Nephron (organoid): ENCODE data around the gene GPC1.

Experiments used
- H3K27ac Mint-ChIP-seq, 3 experiments: 2 replicates each; pipeline ENCODE4 v1.8.0; 2020; ENCODE audit warnings: mixed read lengths in 3 of 3, mild to moderate bottlenecking in 2 of 3, moderate library complexity in 1 of 3
- H3K27me3 Mint-ChIP-seq: 2 replicates; pipeline ENCODE4 v1.8.0; 2021; ENCODE audit warnings: low read depth, mild to moderate bottlenecking, moderate library complexity, mixed read lengths
- H3K36me3 Mint-ChIP-seq: 2 replicates; pipeline ENCODE4 v1.8.0; 2020; ENCODE audit warnings: low read depth, mixed read lengths
- H3K4me1 Mint-ChIP-seq: 2 replicates; pipeline ENCODE4 v1.8.0; 2020; ENCODE audit warnings: mixed read lengths
- H3K4me3 Mint-ChIP-seq, 3 experiments: 2 replicates each; pipeline ENCODE4 v1.8.0; 2020; ENCODE audit warnings: mild to moderate bottlenecking in 3 of 3, mixed read lengths in 3 of 3, moderate library complexity in 2 of 3
- H3K9me3 Mint-ChIP-seq: 2 replicates; pipeline ENCODE4 v1.8.0; 2020; ENCODE audit warnings: mixed read lengths
- TF ChIP-seq, protein P1 (sequence below), 3 experiments: fragments of 200-600 bp; sonication (generic); IDR thresholded peaks; one replicate each; pipeline ENCODE4 v1.5.0; 2021; ENCODE audit warnings: antibody characterized with exemption in 3 of 3; ENCODE audit not compliant: unreplicated experiment in 3 of 3

GPC1 gene

DNA sequence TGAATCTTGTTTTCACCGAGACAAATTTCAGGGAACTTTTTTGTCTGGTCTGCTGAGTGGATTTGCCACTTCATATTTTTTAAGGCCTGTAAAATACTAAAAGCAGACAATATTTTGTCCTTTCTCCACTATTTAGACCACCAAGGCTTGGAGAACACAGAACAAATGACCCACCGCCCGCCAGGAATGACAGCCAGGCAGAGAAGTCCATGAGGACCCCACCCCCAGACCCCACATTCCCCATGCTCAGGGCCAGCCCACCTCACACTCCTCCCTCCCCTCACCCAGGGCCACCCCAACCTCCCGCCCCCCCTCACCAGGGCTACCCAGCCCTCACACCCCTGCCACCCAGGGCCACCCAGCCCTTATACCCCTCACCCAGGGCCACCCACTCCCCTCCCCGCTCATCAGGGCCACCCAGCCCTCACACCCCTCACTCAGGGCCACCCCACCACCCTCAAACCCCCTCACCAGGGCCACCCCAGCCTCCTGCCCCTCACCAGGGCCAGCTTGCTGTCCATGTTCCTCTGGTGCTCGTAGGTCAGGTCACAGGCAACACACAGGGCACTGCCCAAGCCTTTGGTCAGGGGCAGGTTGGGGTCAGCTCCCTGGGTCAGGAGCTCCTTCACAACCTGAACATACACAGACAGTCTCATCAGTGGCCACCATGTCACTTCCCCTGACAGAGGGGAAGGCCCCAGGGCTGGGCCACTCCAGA is 71.8 kb downstream of the GPC1 start:
- H3K27ac Mint-ChIP-seq = no peak overlapping the region

DNA sequence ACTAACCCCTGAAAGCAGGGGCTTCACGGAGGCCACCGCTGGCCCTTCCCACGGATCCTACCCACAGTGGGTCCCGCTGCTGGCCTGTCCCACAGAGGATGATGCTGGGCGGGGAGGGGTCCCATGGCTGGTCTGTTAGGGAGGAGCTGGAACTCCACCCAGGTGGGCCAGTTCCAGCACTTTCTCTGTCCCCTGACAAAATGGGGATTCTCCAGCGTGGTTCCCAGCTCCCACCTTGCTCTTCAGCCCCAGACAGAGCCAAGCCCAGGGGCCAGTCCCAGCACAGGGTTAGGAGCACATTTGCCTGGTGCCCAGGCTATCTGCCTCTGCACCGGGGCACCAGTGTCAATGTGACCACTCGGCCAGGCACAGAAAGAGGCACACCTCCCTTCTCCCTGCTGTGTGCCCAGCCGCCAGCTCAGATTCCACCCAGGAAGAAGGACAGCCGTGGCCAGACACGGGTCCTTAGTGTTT is 72.4 kb downstream of the GPC1 start:
- Mint-ChIP-seq H3K4me1 (no peaks in the 10 kb centered on the region), H3K27me3 (peaks cover 3% of the 10 kb centered on the region), H3K9me3 (no peaks in the 10 kb centered on the region), H3K27ac (no peak overlapping the region), H3K36me3 (peaks cover 6% of the 10 kb centered on the region), H3K4me3 (no peak overlapping the region)
- TF ChIP-seq, protein P1, sequence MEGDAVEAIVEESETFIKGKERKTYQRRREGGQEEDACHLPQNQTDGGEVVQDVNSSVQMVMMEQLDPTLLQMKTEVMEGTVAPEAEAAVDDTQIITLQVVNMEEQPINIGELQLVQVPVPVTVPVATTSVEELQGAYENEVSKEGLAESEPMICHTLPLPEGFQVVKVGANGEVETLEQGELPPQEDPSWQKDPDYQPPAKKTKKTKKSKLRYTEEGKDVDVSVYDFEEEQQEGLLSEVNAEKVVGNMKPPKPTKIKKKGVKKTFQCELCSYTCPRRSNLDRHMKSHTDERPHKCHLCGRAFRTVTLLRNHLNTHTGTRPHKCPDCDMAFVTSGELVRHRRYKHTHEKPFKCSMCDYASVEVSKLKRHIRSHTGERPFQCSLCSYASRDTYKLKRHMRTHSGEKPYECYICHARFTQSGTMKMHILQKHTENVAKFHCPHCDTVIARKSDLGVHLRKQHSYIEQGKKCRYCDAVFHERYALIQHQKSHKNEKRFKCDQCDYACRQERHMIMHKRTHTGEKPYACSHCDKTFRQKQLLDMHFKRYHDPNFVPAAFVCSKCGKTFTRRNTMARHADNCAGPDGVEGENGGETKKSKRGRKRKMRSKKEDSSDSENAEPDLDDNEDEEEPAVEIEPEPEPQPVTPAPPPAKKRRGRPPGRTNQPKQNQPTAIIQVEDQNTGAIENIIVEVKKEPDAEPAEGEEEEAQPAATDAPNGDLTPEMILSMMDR (IDR thresholded peaks at IDR 0.05; ENCODE audit: unreplicated experiment in 3 of 3) = no peak

More for the DNA sequence above, 71.8 kb downstream of the GPC1 start:
- Mint-ChIP-seq H3K4me1 (no peaks in the 10 kb centered on the region), H3K36me3 (peaks cover 6% of the 10 kb centered on the region), H3K27me3 (peaks cover 3% of the 10 kb centered on the region), H3K9me3 (no peaks in the 10 kb centered on the region), H3K4me3 (no peak overlapping the region)
- TF ChIP-seq, protein P1 (IDR thresholded peaks at IDR 0.05; ENCODE audit: unreplicated experiment in 3 of 3) = no peak

DNA sequence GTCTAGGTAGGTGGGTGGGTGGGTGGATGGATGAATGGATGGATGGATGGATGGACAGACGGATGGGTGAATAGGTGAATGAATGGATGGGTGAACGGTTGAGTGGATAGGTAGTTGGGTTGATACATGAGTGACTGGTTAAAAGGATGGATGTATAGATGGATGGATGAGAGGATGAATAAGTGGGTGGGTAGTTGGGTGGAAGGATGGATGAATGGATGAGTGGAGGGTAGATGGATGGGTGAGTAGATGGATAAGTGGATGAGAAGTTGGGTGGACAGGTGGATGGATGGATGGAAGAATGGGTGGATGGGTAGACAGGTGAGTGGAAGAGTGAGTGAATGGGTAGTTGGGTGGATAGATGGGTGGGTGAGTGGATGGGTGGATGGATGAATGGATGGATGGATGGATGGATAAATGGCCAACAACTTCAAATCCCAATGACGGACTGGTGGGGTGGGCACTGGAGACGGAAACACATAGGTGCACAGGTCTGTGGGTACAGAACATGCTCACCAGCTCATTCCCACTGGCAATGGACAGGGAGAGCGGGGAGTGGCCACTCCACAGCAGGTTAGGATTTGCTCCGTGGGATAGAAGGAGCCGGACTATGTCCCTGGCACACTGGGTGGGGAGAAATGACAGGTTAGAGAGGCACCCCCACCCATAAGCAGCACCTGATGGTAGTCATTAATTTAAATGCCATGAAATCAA is 73.5 kb downstream of the GPC1 start:
- Mint-ChIP-seq H3K27ac (no peak overlapping the region), H3K27me3 (peaks cover 3% of the 10 kb centered on the region), H3K4me3 (no peak overlapping the region), H3K9me3 (no peaks in the 10 kb centered on the region), H3K4me1 (no peaks in the 10 kb centered on the region), H3K36me3 (peaks cover 8% of the 10 kb centered on the region)
- TF ChIP-seq, protein P1 (IDR thresholded peaks at IDR 0.05; ENCODE audit: unreplicated experiment in 3 of 3) = no peak

DNA sequence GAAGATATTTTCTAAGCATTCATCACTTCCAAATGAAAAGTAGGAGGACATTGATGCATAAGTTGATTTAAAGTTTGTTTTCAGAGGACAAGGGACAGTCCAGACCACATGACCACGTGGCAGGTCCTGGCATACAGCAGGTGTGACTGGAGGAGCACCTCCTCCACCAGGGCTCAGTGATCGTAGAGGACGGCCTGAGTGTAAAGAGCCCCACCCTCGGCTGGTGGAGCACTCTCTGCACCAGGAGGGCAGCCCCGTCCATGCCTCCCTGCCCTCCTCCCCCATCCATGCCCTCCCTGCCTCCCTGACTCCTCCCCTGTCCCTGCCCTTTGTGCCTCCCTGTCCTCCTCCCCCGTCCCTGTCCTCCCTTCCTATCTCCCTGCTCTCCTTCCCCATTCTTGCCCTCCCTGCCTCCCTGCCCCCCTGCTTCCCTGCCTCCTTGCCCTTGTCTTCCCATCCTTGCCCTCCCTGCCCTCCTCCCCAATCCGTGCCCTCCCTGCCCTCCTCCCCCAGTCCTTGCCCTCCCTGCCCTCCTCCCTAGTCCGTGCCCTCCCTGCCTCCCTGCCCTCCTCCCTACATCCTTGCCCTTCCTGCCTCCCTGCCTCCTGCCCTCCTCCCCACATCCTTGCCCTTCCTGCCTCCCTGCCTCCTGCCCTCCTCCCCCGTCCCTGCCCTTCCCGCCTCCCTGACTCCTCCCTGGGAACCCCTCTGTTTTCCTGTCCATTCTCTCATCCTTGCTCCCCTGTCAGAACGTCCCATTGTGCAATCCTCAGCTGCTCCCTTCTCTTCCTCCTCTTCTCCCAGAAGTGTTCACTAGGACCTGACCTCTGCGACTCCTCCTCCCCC is 74.4 kb downstream of the GPC1 start:
- TF ChIP-seq, protein P1 (IDR thresholded peaks at IDR 0.05; ENCODE audit: unreplicated experiment in 3 of 3) = no peak
- Mint-ChIP-seq H3K36me3 (peaks cover 11% of the 10 kb centered on the region), H3K9me3 (no peaks in the 10 kb centered on the region), H3K4me3 (no peak overlapping the region), H3K27me3 (peaks cover 3% of the 10 kb centered on the region), H3K27ac (no peak overlapping the region), H3K4me1 (no peaks in the 10 kb centered on the region)

DNA sequence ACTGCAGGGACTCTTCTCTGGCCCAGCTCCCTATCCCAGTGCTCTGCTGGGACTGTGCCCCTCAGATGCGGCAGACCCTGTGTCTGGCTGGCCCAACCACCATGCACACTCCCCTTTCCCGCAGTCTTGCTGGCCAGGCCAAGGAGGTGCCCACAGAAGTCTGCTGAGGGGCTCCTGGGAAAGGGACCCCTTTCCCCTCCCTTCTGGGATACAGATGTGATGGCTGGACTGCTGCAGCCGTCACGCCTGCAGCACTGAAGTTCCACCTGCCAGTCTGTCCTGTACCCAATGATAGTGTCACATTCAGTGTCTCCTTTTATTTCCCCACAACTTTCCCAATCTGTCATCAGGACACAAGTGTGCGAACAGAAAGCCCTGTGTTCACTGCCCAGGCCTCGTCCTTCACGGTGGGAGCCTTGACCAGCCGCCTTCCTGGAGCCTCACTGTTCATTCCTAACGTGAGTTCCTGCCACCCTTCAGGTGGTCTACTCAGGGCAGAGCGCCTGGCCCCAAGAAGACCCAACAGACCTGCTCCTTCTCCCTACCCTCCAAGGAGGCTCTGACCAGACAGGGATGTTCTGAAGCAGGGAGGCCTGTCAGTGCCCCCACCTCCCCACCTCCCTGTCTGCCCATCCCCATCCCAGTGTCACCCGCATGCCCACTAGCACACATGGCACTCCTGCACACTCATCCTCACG is 75.2 kb downstream of the GPC1 start:
- Mint-ChIP-seq H3K9me3 (no peaks in the 10 kb centered on the region), H3K4me3 (no peak overlapping the region), H3K27ac (no peak overlapping the region), H3K4me1 (no peaks in the 10 kb centered on the region), H3K36me3 (peaks cover 11% of the 10 kb centered on the region), H3K27me3 (peaks cover 3% of the 10 kb centered on the region)
- TF ChIP-seq, protein P1 (IDR thresholded peaks at IDR 0.05; ENCODE audit: unreplicated experiment in 3 of 3) = no peak
